A549 (cell line): ENCODE measurements around the gene BEST4. TPM values are rescaled to one million over a fixed set of nuclear protein-coding genes. Genes with fewer than 3 reads are reported as not detected.

ENCODE experiments used
- ATAC-seq, 2 experiments: fragments of 200-7000 bp in 1 of 2; fragments of >200 bp in 1 of 2; cut with Nextera tagmentation in 1 of 2; cut with Tn5 transposase in 1 of 2; 3 replicates each; pipeline versions ENCODE4 v1.8.0 to v1.9.1; 2018 to 2020; ENCODE audit warnings: mild to moderate bottlenecking in 1 of 2, moderate library complexity in 1 of 2
- CTCF ChIA-PET: fragments of 300-600 bp; sonication (Branson Sonifier 250); formaldehyde crosslinking; extraction: SDS; loops from one replicate; lab custom pipeline; 2021; ENCODE audit warnings: antibody characterized with exemption, inconsistent platforms; lab: Yijun Ruan, JAX
- POLR2A ChIA-PET: fragments of 350-600 bp; formaldehyde crosslinking; extraction: SDS; loops from one replicate; lab custom pipeline; 2021; ENCODE audit warnings: antibody characterized with exemption, inconsistent platforms; lab: Yijun Ruan, JAX
- DNase-seq, 2 experiments: peaks; one replicate each; pipeline versions ENCODE4 v3.0.0 to v3.0.0-alpha.2; 2011 to 2016; ENCODE audit warnings: low read depth in 1 of 2, low spot score in 1 of 2
- FAIRE-seq: peaks from 2 replicates; lab custom pipeline; 2011; peaks lifted over from hg19 to GRCh38; lab: Jason Lieb, UNC
- H3K27ac ChIP-seq, 2 experiments: fragments of >200 bp; sonication (Bioruptor Twin); formaldehyde crosslinking; 3 replicates each; pipeline ENCODE4 v1.5.1; 2016 to 2017
- H3K4me1 ChIP-seq: fragments of >200 bp; sonication (Bioruptor Twin); formaldehyde crosslinking; 3 replicates; pipeline ENCODE4 v1.6.1; 2016
- H3K4me2 ChIP-seq: fragments of >200 bp; sonication (Bioruptor Twin); formaldehyde crosslinking; 3 replicates; pipeline ENCODE4 v1.6.1; 2016
- H3K4me3 ChIP-seq: fragments of >200 bp; sonication (Bioruptor Twin); formaldehyde crosslinking; 3 replicates; pipeline ENCODE4 v1.5.1; 2016
- H3K9me3 ChIP-seq: fragments of >200 bp; sonication (Bioruptor Twin); formaldehyde crosslinking; 3 replicates; pipeline ENCODE4 v1.6.1; 2016
- ATOH8 ChIP-seq: fragments of 250-450 bp; sonication (Bioruptor Pico); IDR thresholded peaks from 2 replicates; pipeline ENCODE4 v1.5.0; 2020; ENCODE audit warnings: low read depth, mild to moderate bottlenecking, moderate library complexity
- BCL3 ChIP-seq: fragments of >200 bp; sonication (Bioruptor Twin); formaldehyde crosslinking; IDR thresholded peaks from 3 replicates; pipeline ENCODE4 v1.6.1; 2016
- BHLHE40 ChIP-seq: IDR thresholded peaks from 2 replicates; pipeline ENCODE4 v1.6.1; 2012; ENCODE audit warnings: low read depth, low read length, inconsistent platforms
- CBX2 ChIP-seq: fragments of 200-600 bp; sonication (generic); IDR thresholded peaks from 2 replicates; pipeline ENCODE4 v1.6.1; 2016; ENCODE audit warnings: low read depth, mild to moderate bottlenecking, borderline replicate concordance
- CEBPB ChIP-seq, 2 experiments: fragments of >200 bp in 1 of 2; sonication (Bioruptor Twin) in 1 of 2; formaldehyde crosslinking in 1 of 2; IDR thresholded peaks; 2 replicates each; pipeline ENCODE4 v1.6.1; 2012 to 2016
- ELK1 ChIP-seq: fragments of 150-350 bp; IDR thresholded peaks from 2 replicates; pipeline ENCODE4 v1.6.1; 2014; ENCODE audit warnings: low read depth, mild to moderate bottlenecking, low read length
- ESRRA ChIP-seq: fragments of 150-350 bp; IDR thresholded peaks from 2 replicates; pipeline ENCODE4 v1.6.1; 2014; ENCODE audit warnings: mild to moderate bottlenecking, low read length, borderline replicate concordance
- FOSL2 ChIP-seq, 2 experiments: fragments of 450-650 bp in 1 of 2; fragments of >200 bp in 1 of 2; sonication (Bioruptor Twin) in 1 of 2; formaldehyde crosslinking; IDR thresholded peaks; 2 replicates each; pipeline versions ENCODE4 v1.5.0 to v1.6.1; 2016 to 2020; ENCODE audit warnings: mild to moderate bottlenecking in 1 of 2, moderate library complexity in 1 of 2
- FOXS1 ChIP-seq: fragments of 250-450 bp; sonication (Bioruptor Pico); IDR thresholded peaks from 2 replicates; pipeline ENCODE4 v1.5.0; 2020; ENCODE audit warnings: mild to moderate bottlenecking, moderate library complexity
- HDAC2 ChIP-seq: fragments of 200-600 bp; sonication (generic); IDR thresholded peaks from 2 replicates; pipeline ENCODE4 v1.6.1; 2016
- HOXA7 ChIP-seq: fragments of 250-450 bp; sonication (Bioruptor Pico); IDR thresholded peaks from 2 replicates; pipeline ENCODE4 v1.5.0; 2020; ENCODE audit warnings: mild to moderate bottlenecking, moderate library complexity
- HOXB13 ChIP-seq: fragments of 250-450 bp; sonication (Bioruptor Pico); IDR thresholded peaks from 2 replicates; pipeline ENCODE4 v1.5.0; 2020; ENCODE audit warnings: low read depth, mild to moderate bottlenecking, moderate library complexity
- JUN ChIP-seq, 2 experiments: fragments of >200 bp; sonication (Bioruptor Twin); formaldehyde crosslinking; IDR thresholded peaks; 2 replicates in 1 of 2; 3 replicates in 1 of 2; pipeline ENCODE4 v1.6.1; 2016 to 2017
- JUNB ChIP-seq: fragments of >200 bp; sonication (Bioruptor Twin); formaldehyde crosslinking; IDR thresholded peaks from 2 replicates; pipeline ENCODE4 v1.6.1; 2016
- KDM5A ChIP-seq: fragments of 200-600 bp; sonication (generic); IDR thresholded peaks from 2 replicates; pipeline ENCODE4 v1.6.1; 2016; ENCODE audit warnings: antibody characterized with exemption, mild to moderate bottlenecking
- MAX ChIP-seq: IDR thresholded peaks from 2 replicates; pipeline ENCODE4 v1.6.1; 2012
- MYC ChIP-seq: IDR thresholded peaks from 2 replicates; pipeline ENCODE4 v1.6.1; 2012; ENCODE audit warnings: mild to moderate bottlenecking, inconsistent platforms, low read length, improper control_type of control experiment, borderline replicate concordance
- NR3C1 ChIP-seq: fragments of >200 bp; sonication (Bioruptor Twin); formaldehyde crosslinking; IDR thresholded peaks from 3 replicates; pipeline ENCODE4 v1.6.1; 2017
- PHF8 ChIP-seq: fragments of 200-600 bp; sonication (generic); IDR thresholded peaks from 2 replicates; pipeline ENCODE4 v1.6.1; 2016; ENCODE audit warnings: low read depth, mild to moderate bottlenecking, antibody characterized with exemption, moderate library complexity, borderline replicate concordance
- POLR2AphosphoS2 ChIP-seq: conservative IDR thresholded peaks from 2 replicates; pipeline ENCODE4 v1.6.1; 2012; ENCODE audit warnings: low read length, improper control_type of control experiment, inconsistent platforms
- RCOR1 ChIP-seq: fragments of 150-350 bp; IDR thresholded peaks from 2 replicates; pipeline ENCODE4 v1.6.1; 2014; ENCODE audit warnings: antibody characterized with exemption, low read length, low read depth
- RFX5 ChIP-seq: fragments of 450-650 bp; IDR thresholded peaks from 2 replicates; pipeline ENCODE4 v1.7.1; 2014; ENCODE audit warnings: antibody characterized with exemption, mild to moderate bottlenecking, moderate library complexity
- USF2 ChIP-seq: fragments of 450-650 bp; IDR thresholded peaks from 2 replicates; pipeline ENCODE4 v1.6.1; 2014; ENCODE audit warnings: antibody characterized with exemption
- ZSCAN20 ChIP-seq: fragments of 250-450 bp; sonication (Bioruptor Pico); IDR thresholded peaks from 2 replicates; pipeline ENCODE4 v1.8.0; 2022; ENCODE audit warnings: mild to moderate bottlenecking, moderate library complexity
- WGBS: methylation state at CpG from one replicate; pipeline ENCODE4 v1.1.6; 2017; ENCODE audit errors: missing lambda C conversion rate; 5-methylcytosine and 5-hydroxymethylcytosine counted together
- polyA plus RNA-seq, 4 experiments: library from polyadenylated mRNA; depleted of rRNA in 3 of 4; stranded (reverse); fragments of >200 nt; fragmentation: RNase III in 1 of 4; extraction: RNeasy Plus Mini Kit Qiagen cat#74134 plus additional on column Dnase treatment in 1 of 4; gene quantifications; 2 replicates in 3 of 4; 3 replicates in 1 of 4; pipeline ENCODE4 v1.2.3, GENCODE V29; 2011 to 2017

BEST4 gene
- polyA plus RNA-seq, 2 of the 4 experiments (the other 2 are of a cell fraction) = 0.08 to 0.09 TPM

- Histone ChIP-seq H3K27ac (no peak overlapping the region), H3K4me3 (no peak overlapping the region), H3K4me1 (no peaks in the 10 kb centered on the region), H3K9me3 (no peaks in the 10 kb centered on the region), H3K4me2 (no peak overlapping the region)
- 78% methylated on average over 7 of the region's 7 CpGs for WGBS
- TF ChIP-seq CEBPB (IDR thresholded peaks at IDR 0.05) (no peak), BHLHE40 (no peak), HOXB13 (no peak), FOXS1 (CRISPR knock-in tag) (no peak), KDM5A (no peak), RFX5 (no peak), USF2 (no peak), HOXA7 (CRISPR knock-in tag) (no peak)
- ATAC-seq (no peak), FAIRE-seq (no peak), DNase-seq (no peak)
- CTCF ChIA-PET = interaction anchor here (0.6 to 2.3 kb wide), 6 partner anchors 14 to 469 kb away, joined by 3 to 5 read pairs (median 4); partner anchors contain the start of gene UROD
- POLR2A ChIA-PET = no interaction called here
Observed at GRCh38 chr1:44834328-44834727, 46.4 kb upstream of the BEST4 start.

- ATAC-seq = no peak
- POLR2A ChIA-PET = interaction anchor here (0.5 kb wide), 1 partner anchor 19 kb away, joined by 3 read pairs; no protein-coding TSS in a partner anchor
- Histone ChIP-seq H3K27ac (no peak overlapping the region), H3K9me3 (no peaks in the 10 kb centered on the region), H3K4me1 (no peaks in the 10 kb centered on the region), H3K4me2 (no peak overlapping the region), H3K4me3 (no peak overlapping the region)
- no peak for DNase-seq
- TF ChIP-seq PHF8 = no peak
- TF ChIP-seq RCOR1 = no peak
- no peak for TF ChIP-seq ATOH8 (CRISPR knock-in tag)
- no peak for TF ChIP-seq ELK1
- no peak for TF ChIP-seq NR3C1
- no peak for TF ChIP-seq POLR2AphosphoS2
- no peak for TF ChIP-seq ZSCAN20 (CRISPR knock-in tag)
- TF ChIP-seq JUN (IDR thresholded peaks at IDR 0.05) = no peak
- CTCF ChIA-PET = interaction anchor here (0.7 kb wide), 1 partner anchor 14 kb away, joined by 3 read pairs; no protein-coding TSS in a partner anchor
- 72% methylated on average over 9 of the region's 13 CpGs for WGBS
- FAIRE-seq = no peak
Observed at GRCh38 chr1:44832056-44832705, 44.2 kb upstream of the BEST4 start.

- ATAC-seq (no peak), FAIRE-seq (no peak), DNase-seq (no peak)
- POLR2A ChIA-PET = interaction anchor here (0.5 kb wide), 1 partner anchor 20 kb away, joined by 3 read pairs; no protein-coding TSS in a partner anchor
- CTCF ChIA-PET = interaction anchor here (0.7 to 1.9 kb wide), 2 partner anchors 10 to 15 kb away, joined by 3 to 12 read pairs; no protein-coding TSS in a partner anchor
- 47% methylated on average over 3 of the region's 9 CpGs for WGBS
- no peak overlapping the region for H3K4me3 ChIP-seq
- no peak overlapping the region for H3K4me2 ChIP-seq
- no peak for TF ChIP-seq BHLHE40
- TF ChIP-seq MAX = no peak
- TF ChIP-seq JUNB = no peak
- TF ChIP-seq FOSL2 (IDR thresholded peaks at IDR 0.05) = no peak
- no peak for TF ChIP-seq FOSL2 (CRISPR knock-in tag; IDR thresholded peaks at IDR 0.05)
- TF ChIP-seq HDAC2 = no peak
- no peak for TF ChIP-seq CBX2
- TF ChIP-seq MYC = no peak
- no peak for TF ChIP-seq BCL3
- TF ChIP-seq ESRRA = no peak
- H3K4me1 ChIP-seq = no peaks in the 10 kb centered on the region
- no peak overlapping the region for H3K27ac ChIP-seq
- H3K9me3 ChIP-seq = no peaks in the 10 kb centered on the region
Observed at GRCh38 chr1:44831516-44831915, 43.5 kb upstream of the BEST4 start.
